Left kidney (tissue), 2 donors: ENCODE results near the gene SNRNP70. TPM values are rescaled to one million over a fixed set of nuclear protein-coding genes. Genes with fewer than 3 reads are reported as not detected.
"Not testable (repeated sequence)": the region's sequence is repeated elsewhere in the genome, so short reads cannot be mapped to it uniquely, and the experiment has no call there.

Experiments
- DNase-seq: peaks from one replicate; pipeline ENCODE4 v3.0.0-alpha.2; 2013
- polyA plus RNA-seq: library from polyadenylated mRNA; unstranded; fragments of 120-200 nt; gene quantifications from one replicate; pipeline ENCODE4 v1.2.1, GENCODE V29; 2013; ENCODE audit not compliant: insufficient read length

SNRNP70 gene
- polyA plus RNA-seq, 1 donor: 354 TPM

- no peak for DNase-seq
Measured at GRCh38 chr19:49140951-49141350, 55.7 kb downstream of the SNRNP70 start.

GRCh38 chr19:49141352-49141751 is 56.1 kb downstream of the SNRNP70 start:
- DNase-seq: no peak

- peak; percentile 94 for DNase-seq
Measured at GRCh38 chr19:49142866-49143335, 57.6 kb downstream of the SNRNP70 start.

- DNase-seq: peak; percentile 77
Measured at GRCh38 chr19:49145573-49146407, 60.5 kb downstream of the SNRNP70 start.

- DNase-seq: not testable (repeated sequence)
Measured at GRCh38 chr19:49146408-49146770, 61.1 kb downstream of the SNRNP70 start.

GRCh38 chr19:49148044-49148682 is 62.9 kb downstream of the SNRNP70 start:
- DNase-seq: no peak

GRCh38 chr19:49148784-49149651 is 63.8 kb downstream of the SNRNP70 start:
- DNase-seq: peak; percentile 98

- DNase-seq: peak; percentile 89
Measured at GRCh38 chr19:49149652-49150105, 64.4 kb downstream of the SNRNP70 start.

- DNase-seq: peak; percentile 90
Measured at GRCh38 chr19:49150106-49150943, 65.1 kb downstream of the SNRNP70 start.

- no peak for DNase-seq
Measured at GRCh38 chr19:49150944-49151243, 65.6 kb downstream of the SNRNP70 start.

- DNase-seq: no peak
Measured at GRCh38 chr19:49151267-49152118, 66.2 kb downstream of the SNRNP70 start.

GRCh38 chr19:49152119-49152550 is 66.9 kb downstream of the SNRNP70 start:
- DNase-seq: no peak

GRCh38 chr19:49153167-49153809 is 68.0 kb downstream of the SNRNP70 start:
- DNase-seq: no peak

- DNase-seq: no peak
Measured at GRCh38 chr19:49154279-49154678, 69.0 kb downstream of the SNRNP70 start.

GRCh38 chr19:49155005-49155819 is 70.0 kb downstream of the SNRNP70 start, which contains the start of gene HRC:
TSS of gene HRC (minus strand) at chr19:49155396. CDS start at chr19:49155237, 159 bp downstream.
- peak; percentile 71 for DNase-seq

GRCh38 chr19:49155820-49156346 is 70.6 kb downstream of the SNRNP70 start:
- DNase-seq: no peak

- peak; percentile 94 for DNase-seq
Measured at GRCh38 chr19:49157445-49158224, 72.4 kb downstream of the SNRNP70 start, which contains the start of gene TRPM4. TSS of gene TRPM4 (plus strand) at chr19:49157792. CDS start at chr19:49157867, 75 bp downstream.
